ENCODE results near the gene PDZD7. TPM values are rescaled to one million over a fixed set of nuclear protein-coding genes. Genes with fewer than 3 reads are reported as not detected.
"Not testable (repeated sequence)": the region's sequence is repeated elsewhere in the genome, so short reads cannot be mapped to it uniquely, and the experiment has no call there.

PDZD7 gene
- polyA plus RNA-seq, 3 donors from 2014 or later: 0.28 to 1.1 TPM; not detected in 1

- Mint-ChIP-seq H3K36me3 (peaks cover 9 to 23% (median 9%) of the 10 kb centered on the region in 3 donors), H3K4me1 (peaks cover 22 to 24% of the 10 kb centered on the region in 2 donors), H3K9me3 (no peaks in the 10 kb centered on the region), H3K27ac (peak overlapping the region in 5 of 6 donors; percentile 6 to 89 (median 29)), H3K4me3 (peak overlapping the region in 4 of 5 donors; percentile 7 to 97 (median 26)), H3K27me3 (ENCODE audit: low read depth in 3 of 3) (peaks cover 3 to 7% (median 7%) of the 10 kb centered on the region in 3 donors)
- DNase-seq: peak; percentile 70 to 76 (median 73)
Observed at GRCh38 chr10:101041252-101041761, 10.4 kb upstream of the PDZD7 start.

- H3K27me3 Mint-ChIP-seq (ENCODE audit: low read depth in 3 of 3): peaks cover 3 to 7% (median 5%) of the 10 kb centered on the region in 3 donors
- peak overlapping the region in 4 of 6 donors; percentile 6 to 89 (median 54) for H3K27ac Mint-ChIP-seq
- H3K9me3 Mint-ChIP-seq: no peaks in the 10 kb centered on the region
- peak overlapping the region in 1 of 5 donors; percentile 18 for H3K4me3 Mint-ChIP-seq
- peaks cover 9 to 27% (median 13%) of the 10 kb centered on the region in 3 donors for H3K36me3 Mint-ChIP-seq
- peaks cover 22 to 24% of the 10 kb centered on the region in 2 donors for H3K4me1 Mint-ChIP-seq
- DNase-seq: no peak
Observed at GRCh38 chr10:101040851-101041250, 9.9 kb upstream of the PDZD7 start.

- DNase-seq: no peak
- peaks cover 9 to 31% (median 13%) of the 10 kb centered on the region in 3 donors for H3K36me3 Mint-ChIP-seq
- H3K4me1 Mint-ChIP-seq: peaks cover 22 to 24% of the 10 kb centered on the region in 2 donors
- no peak overlapping the region for H3K4me3 Mint-ChIP-seq
- H3K27ac Mint-ChIP-seq: peak overlapping the region in 1 of 6 donors; percentile 40
- H3K27me3 Mint-ChIP-seq (ENCODE audit: low read depth in 3 of 3): peaks cover 3 to 7% (median 4%) of the 10 kb centered on the region in 3 donors
- no peaks in the 10 kb centered on the region for H3K9me3 Mint-ChIP-seq
Observed at GRCh38 chr10:101040061-101040460, 9.1 kb upstream of the PDZD7 start.

GRCh38 chr10:101038484-101038883 lies 7.6 kb upstream of the PDZD7 start:
- Mint-ChIP-seq H3K27ac (peak overlapping the region in 1 of 6 donors; percentile 21), H3K4me1 (peaks cover 21 to 23% of the 10 kb centered on the region in 2 donors), H3K27me3 (ENCODE audit: low read depth in 3 of 3) (peaks cover 0 to 7% (median 4%) of the 10 kb centered on the region in 3 donors), H3K4me3 (no peak overlapping the region), H3K36me3 (peaks cover 9 to 31% (median 13%) of the 10 kb centered on the region in 3 donors), H3K9me3 (no peaks in the 10 kb centered on the region)
- no peak for DNase-seq

- Mint-ChIP-seq H3K4me1 (peaks cover 18 to 21% of the 10 kb centered on the region in 2 donors), H3K27ac (no peak overlapping the region), H3K9me3 (no peaks in the 10 kb centered on the region), H3K27me3 (ENCODE audit: low read depth in 3 of 3) (peaks cover 0 to 8% (median 4%) of the 10 kb centered on the region in 3 donors), H3K36me3 (peaks cover 9 to 31% (median 13%) of the 10 kb centered on the region in 3 donors), H3K4me3 (no peak overlapping the region)
- no peak for DNase-seq
Observed at GRCh38 chr10:101036726-101037125, 5.8 kb upstream of the PDZD7 start.

- Mint-ChIP-seq H3K9me3 (no peaks in the 10 kb centered on the region), H3K27me3 (ENCODE audit: low read depth in 3 of 3) (peaks cover under 1 to 12% (median 4%) of the 10 kb centered on the region in 3 donors), H3K4me1 (peaks cover 19 to 26% of the 10 kb centered on the region in 2 donors), H3K36me3 (peaks cover 9 to 30% (median 13%) of the 10 kb centered on the region in 3 donors), H3K4me3 (no peak overlapping the region), H3K27ac (no peak overlapping the region)
- DNase-seq: no peak
Observed at GRCh38 chr10:101035916-101036702, 5.2 kb upstream of the PDZD7 start.

- no peaks in the 10 kb centered on the region for H3K9me3 Mint-ChIP-seq
- no peak overlapping the region for H3K27ac Mint-ChIP-seq
- DNase-seq: no peak
- H3K36me3 Mint-ChIP-seq: peaks cover 9 to 28% (median 13%) of the 10 kb centered on the region in 3 donors
- peaks cover 0 to 11% (median 4%) of the 10 kb centered on the region in 3 donors for H3K27me3 Mint-ChIP-seq (ENCODE audit: low read depth in 3 of 3)
- H3K4me3 Mint-ChIP-seq: no peak overlapping the region
- H3K4me1 Mint-ChIP-seq: peaks cover 22 to 28% of the 10 kb centered on the region in 2 donors
Observed at GRCh38 chr10:101035314-101035713, 4.4 kb upstream of the PDZD7 start.

GRCh38 chr10:101034404-101034803 lies 3.5 kb upstream of the PDZD7 start:
- Mint-ChIP-seq H3K27me3 (ENCODE audit: low read depth in 3 of 3) (peaks cover 0 to 12% (median 4%) of the 10 kb centered on the region in 3 donors), H3K36me3 (peaks cover 9 to 28% (median 13%) of the 10 kb centered on the region in 3 donors), H3K4me1 (peaks cover 22 to 28% of the 10 kb centered on the region in 2 donors), H3K27ac (peak overlapping the region in 2 of 6 donors; percentile 11 to 40)
- H3K9me3 Mint-ChIP-seq, H3K4me3 Mint-ChIP-seq, DNase-seq: not testable (repeated sequence)

GRCh38 chr10:101033276-101033675 lies 2.3 kb upstream of the PDZD7 start:
- peaks cover 3 to 14% (median 4%) of the 10 kb centered on the region in 3 donors for H3K27me3 Mint-ChIP-seq (ENCODE audit: low read depth in 3 of 3)
- H3K4me1 Mint-ChIP-seq: peaks cover 22 to 28% of the 10 kb centered on the region in 2 donors
- peak overlapping the region; percentile 46 to 98 (median 94) for H3K27ac Mint-ChIP-seq
- no peak for DNase-seq
- peak overlapping the region; percentile 18 to 92 (median 68) for H3K4me3 Mint-ChIP-seq
- H3K9me3 Mint-ChIP-seq: no peaks in the 10 kb centered on the region
- H3K36me3 Mint-ChIP-seq: peaks cover 7 to 24% (median 10%) of the 10 kb centered on the region in 3 donors

GRCh38 chr10:101032637-101033224 lies 1.8 kb upstream of the PDZD7 start:
- Mint-ChIP-seq H3K9me3 (no peaks in the 10 kb centered on the region), H3K36me3 (peaks cover 2 to 18% (median 5%) of the 10 kb centered on the region in 3 donors), H3K4me3 (peak overlapping the region; percentile 89 to 96 (median 92)), H3K27ac (peak overlapping the region; percentile 93 to 98 (median 95)), H3K27me3 (ENCODE audit: low read depth in 3 of 3) (peaks cover 3 to 14% (median 4%) of the 10 kb centered on the region in 3 donors), H3K4me1 (peaks cover 22 to 28% of the 10 kb centered on the region in 2 donors)
- DNase-seq: peak; percentile 54 to 61 (median 57)

GRCh38 chr10:101031796-101032636 lies 1.1 kb upstream of the PDZD7 start:
- peak; percentile 74 to 78 (median 76) for DNase-seq
- Mint-ChIP-seq H3K27ac (peak overlapping the region; percentile 94 to 99 (median 96)), H3K9me3 (no peaks in the 10 kb centered on the region), H3K4me1 (peaks cover 22 to 28% of the 10 kb centered on the region in 2 donors), H3K27me3 (ENCODE audit: low read depth in 3 of 3) (peaks cover 3 to 14% (median 4%) of the 10 kb centered on the region in 3 donors), H3K4me3 (peak overlapping the region; percentile 89 to 96 (median 92)), H3K36me3 (peaks cover 0 to 11% (median 4%) of the 10 kb centered on the region in 3 donors)

- peaks cover 22 to 28% of the 10 kb centered on the region in 2 donors for H3K4me1 Mint-ChIP-seq
- peaks cover 0 to 4% (median 0%) of the 10 kb centered on the region in 3 donors for H3K36me3 Mint-ChIP-seq
- DNase-seq: no peak
- H3K27me3 Mint-ChIP-seq (ENCODE audit: low read depth in 3 of 3): peaks cover 3 to 14% (median 4%) of the 10 kb centered on the region in 3 donors
- no peaks in the 10 kb centered on the region for H3K9me3 Mint-ChIP-seq
- H3K4me3 Mint-ChIP-seq: peak overlapping the region; percentile 89 to 96 (median 92)
- H3K27ac Mint-ChIP-seq: peak overlapping the region; percentile 94 to 99 (median 96)
Observed at GRCh38 chr10:101030496-101031127, 317 bp downstream of the PDZD7 start.
